ENCODE results near the gene GIMAP8. TPM values are rescaled to one million over a fixed set of nuclear protein-coding genes. Genes with fewer than 3 reads are reported as not detected.
A peak's percentile ranks its signal among the peaks of the same experiment; 100 is the strongest.

GIMAP8 gene
- total and polyA plus RNA-seq, 7 donors, result 4.4 to 11.9 (median 6.3) TPM

- H3K9me3 ChIP-seq, result no peaks in the 10 kb centered on the region
- H3K27me3 ChIP-seq (ENCODE audit: insufficient read depth in 3 of 3, low read length in 2 of 3), result peaks cover 0 to 31% (median 12%) of the 10 kb centered on the region in 3 donors
- no peaks in the 10 kb centered on the region for H3K36me3 ChIP-seq (ENCODE audit: insufficient read depth in 1 of 2, low read depth in 1 of 2)
- WGBS, 3 donors, result 75 to 77% (median 75%) methylated on average over 32 of the region's 32 CpGs
- no peak overlapping the region for H3K27ac ChIP-seq
- ATAC-seq (no peak), DNase-seq (no peak)
- intact Hi-C loops (cut with DNase I), result loop anchor here in 1 of 2 donors (5.0 kb wide), 1 partner anchor 309 kb away; no protein-coding TSS in a partner anchor
- H3K4me3 ChIP-seq, result no peak overlapping the region
- H3K4me1 ChIP-seq, result no peaks in the 10 kb centered on the region
- TF ChIP-seq CTCF (IDR thresholded peaks at IDR 0.05), result no peak
These were observed 2.3 kb upstream of the GIMAP8 start for GRCh38 chr7:150447966-150448788.

GRCh38 chr7:150448789-150449147 lies 1.7 kb upstream of the GIMAP8 start:
- no peaks in the 10 kb centered on the region for H3K36me3 ChIP-seq (ENCODE audit: insufficient read depth in 1 of 2, low read depth in 1 of 2)
- H3K9me3 ChIP-seq, result no peaks in the 10 kb centered on the region
- WGBS, 3 donors, result 1 to 4% (median 2%) methylated on average over 6 of the region's 6 CpGs
- TF ChIP-seq CTCF (IDR thresholded peaks at IDR 0.05), result peak; percentile 62
- no peak overlapping the region for H3K4me3 ChIP-seq
- no peak overlapping the region for H3K27ac ChIP-seq
- peaks cover 0 to 29% (median 12%) of the 10 kb centered on the region in 3 donors for H3K27me3 ChIP-seq (ENCODE audit: insufficient read depth in 3 of 3, low read length in 2 of 3)
- DNase-seq (peak; percentile 61 to 76), ATAC-seq (peak in 2 of 4 donors; percentile 62 to 74)
- intact Hi-C loops (cut with DNase I), result loop anchor here in 1 of 2 donors (5.0 kb wide), 1 partner anchor 309 kb away; no protein-coding TSS in a partner anchor
- no peaks in the 10 kb centered on the region for H3K4me1 ChIP-seq

- Histone ChIP-seq H3K4me3 (peak overlapping the region; percentile 60), H3K9me3 (no peaks in the 10 kb centered on the region), H3K4me1 (no peaks in the 10 kb centered on the region), H3K27ac (peak overlapping the region; percentile 42), H3K36me3 (ENCODE audit: insufficient read depth in 1 of 2, low read depth in 1 of 2) (no peaks in the 10 kb centered on the region), H3K27me3 (ENCODE audit: insufficient read depth in 3 of 3, low read length in 2 of 3) (peaks cover 0 to 26% (median 10%) of the 10 kb centered on the region in 3 donors)
- ATAC-seq (no peak), DNase-seq (no peak)
- TF ChIP-seq CTCF (IDR thresholded peaks at IDR 0.05), result no peak
- intact Hi-C loops (cut with DNase I), result loop anchor here in 1 of 2 donors (5.0 kb wide), 1 partner anchor 308 kb away; no protein-coding TSS in a partner anchor
- 64 to 69% (median 67%) methylated on average over 11 of the region's 11 CpGs for whole genome bisulfite sequencing, 3 donors
These were observed 1.1 kb upstream of the GIMAP8 start for GRCh38 chr7:150449206-150449952.

GRCh38 chr7:150451097-150451793 lies 815 bp downstream of the GIMAP8 start:
- intact Hi-C loops (cut with DNase I), result loop anchor here in 1 of 2 donors (5.0 kb wide), 2 partner anchors 181 to 286 kb away; partner anchors contain the start of genes GIMAP5 and GIMAP6
- no peaks in the 10 kb centered on the region for H3K4me1 ChIP-seq
- H3K27ac ChIP-seq, result peak overlapping the region; percentile 42

More at GRCh38 chr7:150451097-150451793, 815 bp downstream of the GIMAP8 start:
- ATAC-seq (peak; percentile 25 to 55 (median 50)), DNase-seq (peak; percentile 40 to 70)
- Histone ChIP-seq H3K9me3 (no peaks in the 10 kb centered on the region), H3K36me3 (ENCODE audit: insufficient read depth in 1 of 2, low read depth in 1 of 2) (no peaks in the 10 kb centered on the region), H3K27me3 (ENCODE audit: insufficient read depth in 3 of 3, low read length in 2 of 3) (peaks cover 0 to 26% (median 10%) of the 10 kb centered on the region in 3 donors), H3K4me3 (peak overlapping the region; percentile 60)
- TF ChIP-seq CTCF (IDR thresholded peaks at IDR 0.05), result no peak
- 48 to 59% (median 53%) methylated on average over 19 of the region's 19 CpGs for WGBS, 3 donors
